ENCODE data around the gene THOC6. TPM values are rescaled to one million over a fixed set of nuclear protein-coding genes. Genes with fewer than 3 reads are reported as not detected.

Gene THOC6
- total and polyA plus RNA-seq, 9 of the 15 experiments (the other 6 are each of a cell fraction or from before 2014, with no cell fraction given), result 2.5 to 65.4 (median 42.3) TPM

- TF ChIP-seq NRF1 (conservative IDR thresholded peaks at IDR 0.05 in 1 of 2, IDR thresholded peaks at IDR 0.05 in 1 of 2) (0 out of 4 replicates have a peak, but pooled peaks have one; percentile 2 to 15), ZC3H4 (CRISPR knock-in tag; IDR thresholded peaks at IDR 0.05; ENCODE audit: borderline replicate concordance) (peak; percentile 88), NUFIP1 (IDR thresholded peaks at IDR 0.05; ENCODE audit: partially characterized antibody) (no peak), HMGN3 (IDR thresholded peaks at IDR 0.05; ENCODE audit: borderline replicate concordance, extremely low read depth, insufficient read length, low read depth, low read length) (no peak), FIP1L1 (IDR thresholded peaks at IDR 0.05; ENCODE audit: low read depth, low read length, poor library complexity, severe bottlenecking) (peak; percentile 81), ZBTB7A (IDR thresholded peaks at IDR 0.05; ENCODE audit: borderline replicate concordance, control insufficient read depth, low read depth, low read length) (peak; percentile 78), SMAD1 (IDR thresholded peaks at IDR 0.05; ENCODE audit: low read depth, low read length, partially characterized antibody) (peak; percentile 19), TGIF2 (CRISPR knock-in tag; IDR thresholded peaks at IDR 0.05) (no peak), HNRNPK (IDR thresholded peaks at IDR 0.05; ENCODE audit: low read depth, low read length, poor library complexity, severe bottlenecking) (no peak), ZNF384 (IDR thresholded peaks at IDR 0.05; ENCODE audit: low read depth, low read length) (no peak), THRB (CRISPR knock-in tag; conservative IDR thresholded peaks at IDR 0.05) (no peak), SIN3B (IDR thresholded peaks at IDR 0.05; ENCODE audit: low read depth) (no peak), ZBED1 (IDR thresholded peaks at IDR 0.05) (no peak), ZNF12 (CRISPR knock-in tag; IDR thresholded peaks at IDR 0.05) (no peak), DDX20 (tag; IDR thresholded peaks at IDR 0.05; ENCODE audit: low read depth) (no peak), HOXB6 (CRISPR knock-in tag; IDR thresholded peaks at IDR 0.05; ENCODE audit: borderline replicate concordance) (no peak), CLOCK (CRISPR knock-in tag; IDR thresholded peaks at IDR 0.05; ENCODE audit: borderline replicate concordance) (no peak), SP2 (IDR thresholded peaks at IDR 0.05; ENCODE audit: extremely low read depth, low read depth, low read length, poor library complexity, severe bottlenecking) (no peak), FOXM1 (IDR thresholded peaks at IDR 0.05; ENCODE audit: low read depth) (no peak), FOXM1 (CRISPR knock-in tag; IDR thresholded peaks at IDR 0.05; ENCODE audit: low read depth) (no peak; the same call in 1 of the 2 replicates), HDAC2 (IDR thresholded peaks at IDR 0.05) (0 out of 2 replicates have a peak, but pooled peaks have one; percentile 20), BRD4 (IDR thresholded peaks at IDR 0.05) (no peak), EP400 (IDR thresholded peaks at IDR 0.05) (peak; percentile 46; the same call in 1 of the 2 replicates)
Measured at GRCh38 chr16:3020604-3021448, 3.0 kb upstream of the THOC6 start (continued).

All from K562 (cell line).